ENCODE results near the gene RNF144A. TPM values are rescaled to one million over a fixed set of nuclear protein-coding genes. Genes with fewer than 3 reads are reported as not detected.

Gene RNF144A
- total and polyA plus RNA-seq, 2 donors from 2014 or later = 4.2 to 12.3 TPM

- no peak overlapping the region for H3K9ac ChIP-seq (ENCODE audit: low read length in 3 of 3)
- TF ChIP-seq, protein P1, sequence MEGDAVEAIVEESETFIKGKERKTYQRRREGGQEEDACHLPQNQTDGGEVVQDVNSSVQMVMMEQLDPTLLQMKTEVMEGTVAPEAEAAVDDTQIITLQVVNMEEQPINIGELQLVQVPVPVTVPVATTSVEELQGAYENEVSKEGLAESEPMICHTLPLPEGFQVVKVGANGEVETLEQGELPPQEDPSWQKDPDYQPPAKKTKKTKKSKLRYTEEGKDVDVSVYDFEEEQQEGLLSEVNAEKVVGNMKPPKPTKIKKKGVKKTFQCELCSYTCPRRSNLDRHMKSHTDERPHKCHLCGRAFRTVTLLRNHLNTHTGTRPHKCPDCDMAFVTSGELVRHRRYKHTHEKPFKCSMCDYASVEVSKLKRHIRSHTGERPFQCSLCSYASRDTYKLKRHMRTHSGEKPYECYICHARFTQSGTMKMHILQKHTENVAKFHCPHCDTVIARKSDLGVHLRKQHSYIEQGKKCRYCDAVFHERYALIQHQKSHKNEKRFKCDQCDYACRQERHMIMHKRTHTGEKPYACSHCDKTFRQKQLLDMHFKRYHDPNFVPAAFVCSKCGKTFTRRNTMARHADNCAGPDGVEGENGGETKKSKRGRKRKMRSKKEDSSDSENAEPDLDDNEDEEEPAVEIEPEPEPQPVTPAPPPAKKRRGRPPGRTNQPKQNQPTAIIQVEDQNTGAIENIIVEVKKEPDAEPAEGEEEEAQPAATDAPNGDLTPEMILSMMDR (IDR thresholded peaks at IDR 0.05; ENCODE audit: borderline replicate concordance, extremely low read depth, insufficient read depth) = no peak
- no peaks in the 10 kb centered on the region for H3K36me3 ChIP-seq (ENCODE audit: control insufficient read depth in 2 of 3, insufficient read depth in 3 of 3, low read length in 3 of 3)
- FAIRE-seq (no peak), DNase-seq (no peak)
- H3K9me3 ChIP-seq (ENCODE audit: control insufficient read depth in 2 of 3, insufficient read depth in 1 of 3, low read length in 3 of 3) = no peaks in the 10 kb centered on the region
- no peaks in the 10 kb centered on the region for H3K4me1 ChIP-seq (ENCODE audit: control insufficient read depth in 2 of 3, insufficient read depth in 2 of 3, low read depth in 1 of 3, low read length in 3 of 3)
- H3K27ac ChIP-seq (ENCODE audit: low read depth in 2 of 2, low read length in 2 of 2) = peak overlapping the region in 1 of 2 donors; percentile 32
- H3K27me3 ChIP-seq (ENCODE audit: control insufficient read depth, insufficient read depth, low read length) = no peaks in the 10 kb centered on the region
- intact Hi-C loops (cut with DNase I) = no loop called here
- no peak overlapping the region for H3K4me3 ChIP-seq (ENCODE audit: low read length in 3 of 3)
These were observed 160.6 kb downstream of the RNF144A start for GRCh38 chr2:7077660-7078267.

GRCh38 chr2:7083580-7084509, 166.6 kb downstream of the RNF144A start:
- TF ChIP-seq, protein P1 (IDR thresholded peaks at IDR 0.05; ENCODE audit: borderline replicate concordance, extremely low read depth, insufficient read depth) = peak; percentile 40
- FAIRE-seq (no peak), DNase-seq (no peak)
- H3K4me3 ChIP-seq (ENCODE audit: low read length in 3 of 3) = no peak overlapping the region
- H3K4me1 ChIP-seq (ENCODE audit: control insufficient read depth in 2 of 3, insufficient read depth in 2 of 3, low read depth in 1 of 3, low read length in 3 of 3) = no peaks in the 10 kb centered on the region
- H3K27me3 ChIP-seq (ENCODE audit: control insufficient read depth, insufficient read depth, low read length) = no peaks in the 10 kb centered on the region
- H3K9me3 ChIP-seq (ENCODE audit: control insufficient read depth in 2 of 3, insufficient read depth in 1 of 3, low read length in 3 of 3) = peaks cover 0 to 8% (median 0%) of the 10 kb centered on the region in 3 donors
- no peaks in the 10 kb centered on the region for H3K36me3 ChIP-seq (ENCODE audit: control insufficient read depth in 2 of 3, insufficient read depth in 3 of 3, low read length in 3 of 3)
- intact Hi-C loops (cut with DNase I) = no loop called here
- no peak overlapping the region for H3K9ac ChIP-seq (ENCODE audit: low read length in 3 of 3)
- H3K27ac ChIP-seq (ENCODE audit: low read depth in 2 of 2, low read length in 2 of 2) = no peak overlapping the region

DNA sequence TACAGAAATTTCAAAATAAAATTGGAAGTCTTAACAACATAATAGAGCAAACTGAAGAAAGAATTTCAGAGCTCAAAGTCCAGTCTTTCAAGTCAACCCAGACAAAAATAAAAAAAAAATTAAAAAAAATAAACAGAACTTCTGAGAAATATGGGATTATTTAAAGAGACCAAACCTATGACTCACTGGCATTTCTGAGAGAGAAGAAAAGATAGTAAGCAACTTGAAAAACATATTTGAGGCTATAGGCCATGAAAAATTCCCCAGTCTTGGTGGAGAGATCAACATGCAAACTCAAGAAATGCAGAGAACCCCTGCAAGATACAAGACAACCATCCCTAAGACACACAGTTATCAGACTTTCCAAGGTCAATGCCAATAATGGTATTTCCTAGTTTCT, 167.4 kb downstream of the RNF144A start:
- Histone ChIP-seq H3K9me3 (ENCODE audit: control insufficient read depth in 2 of 3, insufficient read depth in 1 of 3, low read length in 3 of 3) (peaks cover 0 to 8% (median 0%) of the 10 kb centered on the region in 3 donors), H3K4me3 (ENCODE audit: low read length in 3 of 3) (no peak overlapping the region), H3K9ac (ENCODE audit: low read length in 3 of 3) (no peak overlapping the region), H3K27me3 (ENCODE audit: control insufficient read depth, insufficient read depth, low read length) (no peaks in the 10 kb centered on the region), H3K27ac (ENCODE audit: low read depth in 2 of 2, low read length in 2 of 2) (no peak overlapping the region), H3K36me3 (ENCODE audit: control insufficient read depth in 2 of 3, insufficient read depth in 3 of 3, low read length in 3 of 3) (no peaks in the 10 kb centered on the region), H3K4me1 (ENCODE audit: control insufficient read depth in 2 of 3, insufficient read depth in 2 of 3, low read depth in 1 of 3, low read length in 3 of 3) (no peaks in the 10 kb centered on the region)
- intact Hi-C loops (cut with DNase I) = no loop called here
- TF ChIP-seq, protein P1 (IDR thresholded peaks at IDR 0.05; ENCODE audit: borderline replicate concordance, extremely low read depth, insufficient read depth) = no peak
- FAIRE-seq (no peak), DNase-seq (no peak)

All from kidney (tissue), 14 donors.